IMR-90 (cell line): ENCODE measurements around the gene CTDSPL. TPM values are rescaled to one million over a fixed set of nuclear protein-coding genes. Genes with fewer than 3 reads are reported as not detected.

Source experiments
- ATAC-seq: fragments of 200-7000 bp; cut with Tn5 transposase; 2 replicates; pipeline ENCODE4 v1.9.1; 2020; ENCODE audit warnings: low read depth, mild to moderate bottlenecking, moderate library complexity
- BruUV-seq: library from RNA; stranded (reverse); fragments of 400-500 nt; replicated peaks from 2 replicates; lab custom pipeline; 2021; lab: Mats Ljungman, UMichigan
- CTCF ChIA-PET: fragments of 300-600 bp; formaldehyde crosslinking; extraction: SDS; loops from one replicate; lab custom pipeline; 2021; ENCODE audit warnings: antibody characterized with exemption; lab: Yijun Ruan, JAX
- POLR2A ChIA-PET: fragments of 300-600 bp; sonication (Branson Sonifier 250); formaldehyde crosslinking; loops from one replicate; lab custom pipeline; 2022; ENCODE audit warnings: antibody characterized with exemption; ENCODE audit not compliant: unreplicated experiment; lab: Charles Lee
- DNase-seq: peaks from one replicate; pipeline ENCODE4 v3.0.0; 2013
- H2AFZ ChIP-seq: replicated peaks from 2 replicates; pipeline ENCODE3; 2013; ENCODE audit warnings: low read length, mild to moderate bottlenecking; ENCODE audit not compliant: poor library complexity
- H2AK5ac ChIP-seq: 2 replicates; pipeline ENCODE4 v1.6.1; 2013; ENCODE audit warnings: low read depth, low read length, inconsistent platforms
- H2AK9ac ChIP-seq: replicated peaks from 2 replicates; pipeline ENCODE3; 2013; ENCODE audit warnings: mild to moderate bottlenecking, low read depth, low read length, moderate library complexity; ENCODE audit not compliant: poor library complexity
- H2BK120ac ChIP-seq: 2 replicates; pipeline ENCODE4 v1.6.1; 2013; ENCODE audit warnings: low read depth, low read length, inconsistent platforms
- H2BK15ac ChIP-seq: 3 replicates; pipeline ENCODE4 v1.6.1; 2013; ENCODE audit warnings: low read depth, low read length, inconsistent platforms
- H2BK20ac ChIP-seq: 2 replicates; pipeline ENCODE4 v1.6.1; 2013; ENCODE audit warnings: low read depth, mild to moderate bottlenecking, inconsistent platforms, low read length, moderate library complexity
- H2BK5ac ChIP-seq: 2 replicates; pipeline ENCODE4 v1.6.1; 2013; ENCODE audit warnings: mild to moderate bottlenecking, low read depth, low read length, inconsistent platforms; ENCODE audit not compliant: poor library complexity, severe bottlenecking
- H3K14ac ChIP-seq: replicated peaks from 2 replicates; pipeline ENCODE4 v1.6.1; 2013; ENCODE audit warnings: low read depth, low read length, inconsistent platforms
- H3K18ac ChIP-seq: 2 replicates; pipeline ENCODE4 v1.6.1; 2013; ENCODE audit warnings: low read depth, low read length, control low read depth
- H3K23ac ChIP-seq: 2 replicates; pipeline ENCODE4 v1.6.1; 2013; ENCODE audit warnings: low read depth, low read length, inconsistent platforms
- H3K27ac ChIP-seq: 2 replicates; pipeline ENCODE4 v1.5.1; 2013; ENCODE audit warnings: mild to moderate bottlenecking, control low read depth, low read length; ENCODE audit not compliant: insufficient read depth
- H3K27me3 ChIP-seq: 2 replicates; pipeline ENCODE4 v1.6.1; 2013; ENCODE audit warnings: low read length; ENCODE audit not compliant: control insufficient read depth, insufficient read depth
- H3K36me3 ChIP-seq: 2 replicates; pipeline ENCODE4 v1.6.1; 2013; ENCODE audit warnings: low read length, mixed read lengths; ENCODE audit not compliant: control insufficient read depth, insufficient read depth
- H3K4ac ChIP-seq: 2 replicates; pipeline ENCODE4 v1.6.1; 2013; ENCODE audit warnings: low read depth, low read length, inconsistent platforms
- H3K4me1 ChIP-seq: 2 replicates; pipeline ENCODE4 v1.6.1; 2013; ENCODE audit warnings: low read length, mixed read lengths; ENCODE audit not compliant: control insufficient read depth, insufficient read depth
- H3K4me2 ChIP-seq: 2 replicates; pipeline ENCODE4 v1.6.1; 2013; ENCODE audit warnings: low read depth, mild to moderate bottlenecking, control low read depth, low read length, moderate library complexity
- H3K4me3 ChIP-seq: 2 replicates; pipeline ENCODE4 v1.5.1; 2013; ENCODE audit warnings: low read depth, mild to moderate bottlenecking, control low read depth, low read length, moderate library complexity; ENCODE audit not compliant: insufficient read depth
- H3K56ac ChIP-seq: 2 replicates; pipeline ENCODE4 v1.6.1; 2013; ENCODE audit warnings: low read length, inconsistent platforms; ENCODE audit not compliant: insufficient read depth; ENCODE audit errors: extremely low read depth
- H3K79me1 ChIP-seq, 2 experiments: 2 replicates each; pipeline ENCODE4 v1.6.1; 2013; ENCODE audit warnings: low read length in 2 of 2, inconsistent platforms in 1 of 2, low read depth in 1 of 2
- H3K9ac ChIP-seq: 2 replicates; pipeline ENCODE4 v1.6.1; 2013; ENCODE audit warnings: low read depth, low read length, control low read depth
- H3K9me1 ChIP-seq: 2 replicates; pipeline ENCODE4 v1.6.1; 2013; ENCODE audit warnings: low read length, inconsistent platforms; ENCODE audit not compliant: insufficient read depth
- H3K9me3 ChIP-seq: 2 replicates; pipeline ENCODE4 v1.6.1; 2013; ENCODE audit warnings: low read length; ENCODE audit not compliant: control insufficient read depth, insufficient read depth
- H4K20me1 ChIP-seq: 2 replicates; pipeline ENCODE4 v1.6.1; 2013; ENCODE audit warnings: low read length, inconsistent platforms; ENCODE audit not compliant: insufficient read depth
- H4K5ac ChIP-seq: 2 replicates; pipeline ENCODE4 v1.6.1; 2013; ENCODE audit warnings: mild to moderate bottlenecking, low read depth, low read length, control low read depth
- H4K8ac ChIP-seq, 2 experiments: 2 replicates each; pipeline ENCODE4 v1.6.1; 2013; ENCODE audit warnings: low read depth in 2 of 2, low read length in 2 of 2, control low read depth in 1 of 2, inconsistent platforms in 1 of 2
- H4K91ac ChIP-seq: 2 replicates; pipeline ENCODE4 v1.6.1; 2013; ENCODE audit warnings: low read depth, low read length, inconsistent platforms; ENCODE audit not compliant: insufficient read depth
- BHLHE40 ChIP-seq: fragments of 150-350 bp; IDR thresholded peaks from 2 replicates; pipeline ENCODE4 v1.6.1; 2016; ENCODE audit warnings: mild to moderate bottlenecking, low read depth, low read length
- CEBPB ChIP-seq: IDR thresholded peaks from 2 replicates; pipeline ENCODE4 v1.6.1; 2012; ENCODE audit warnings: low read depth, low read length, improper control_type of control experiment
- CHD1 ChIP-seq: IDR thresholded peaks from 2 replicates; pipeline ENCODE4 v1.6.1; 2012; ENCODE audit warnings: low read depth, low read length, improper control_type of control experiment
- FOS ChIP-seq: fragments of 150-350 bp; IDR thresholded peaks from 2 replicates; pipeline ENCODE4 v1.6.1; 2016; ENCODE audit warnings: low read depth, low read length
- MAFK ChIP-seq: IDR thresholded peaks from 2 replicates; pipeline ENCODE4 v1.6.1; 2012; ENCODE audit warnings: low read depth, low read length, improper control_type of control experiment
- MAZ ChIP-seq: IDR thresholded peaks from 2 replicates; pipeline ENCODE4 v1.6.1; 2012; ENCODE audit warnings: low read depth, mild to moderate bottlenecking, low read length, improper control_type of control experiment, moderate library complexity, borderline replicate concordance
- MXI1 ChIP-seq: IDR thresholded peaks from 2 replicates; pipeline ENCODE4 v1.6.1; 2012; ENCODE audit warnings: low read depth, mild to moderate bottlenecking, low read length, moderate library complexity, borderline replicate concordance
- POLR2A ChIP-seq: IDR thresholded peaks from 2 replicates; pipeline ENCODE4 v1.6.1; 2012; ENCODE audit warnings: mild to moderate bottlenecking, low read depth, low read length
- RAD21 ChIP-seq: IDR thresholded peaks from 2 replicates; pipeline ENCODE4 v1.6.1; 2012; ENCODE audit warnings: low read length, improper control_type of control experiment
- RCOR1 ChIP-seq: IDR thresholded peaks from 2 replicates; pipeline ENCODE4 v1.6.1; 2012; ENCODE audit warnings: mild to moderate bottlenecking, low read length, improper control_type of control experiment; ENCODE audit not compliant: insufficient replicate concordance
- RFX5 ChIP-seq: IDR thresholded peaks from 2 replicates; pipeline ENCODE4 v1.8.0; 2012; ENCODE audit warnings: low read depth, mild to moderate bottlenecking, low read length, moderate library complexity
- SMC3 ChIP-seq: fragments of 150-350 bp; IDR thresholded peaks from 2 replicates; pipeline ENCODE4 v1.6.1; 2016; ENCODE audit warnings: low read depth, mild to moderate bottlenecking, antibody characterized with exemption, low read length, moderate library complexity
- WGBS, 2 experiments: methylation state at CpG; one replicate each; pipeline versions ENCODE4 v1.1.5 to v1.1.7; 2013; ENCODE audit warnings: missing lambda C conversion rate in 2 of 2; ENCODE audit not compliant: insufficient read length in 1 of 2; ENCODE audit errors: extremely low coverage in 2 of 2; 5-methylcytosine and 5-hydroxymethylcytosine counted together
- dilution Hi-C: fragments of 300-500 bp; cut with HindIII; formaldehyde crosslinking; loops from one replicate; pipeline ENCODE4 v1.14.3; 2018; ENCODE audit warnings: low sequenced_read_pairs; ENCODE audit not compliant: unreplicated experiment
- in situ Hi-C: fragments of 300-500 bp; cut with MboI; formaldehyde crosslinking; loops from 3 replicates; pipeline ENCODE4 v1.14.3; 2019; ENCODE audit warnings: low sequenced_read_pairs, inconsistent platforms, mixed read lengths
- intact Hi-C: fragments of 100-400 bp; cut with micrococcal nuclease; formaldehyde crosslinking; loops from 2 replicates; pipeline ENCODE4 v1.10.0; 2022
- polyA plus RNA-seq, 3 experiments: library from polyadenylated mRNA; depleted of rRNA; stranded (reverse); fragments of >200 nt; gene quantifications; 2 replicates each; pipeline ENCODE4 v1.2.3, GENCODE V29; 2012; ENCODE audit warnings: low replicate concordance in 1 of 3
- total RNA-seq: library from RNA; depleted of rRNA; stranded (reverse); fragments of >200 nt; gene quantifications from 2 replicates; pipeline ENCODE4 v1.2.3, GENCODE V29; 2012
- TF ChIP-seq, protein P1 (sequence below): fragments of 150-350 bp; IDR thresholded peaks from 2 replicates; pipeline ENCODE4 v1.6.1; 2016; ENCODE audit warnings: low read depth, mild to moderate bottlenecking, low read length, moderate library complexity, borderline replicate concordance
- TF ChIP-seq, protein P2 (sequence below): fragments of 150-350 bp; IDR thresholded peaks from 2 replicates; pipeline ENCODE4 v1.6.1; 2017; ENCODE audit warnings: mild to moderate bottlenecking, antibody characterized with exemption, low read length, low read depth
- TF ChIP-seq, protein P3 (sequence below): conservative IDR thresholded peaks from 2 replicates; pipeline ENCODE4 v1.5.1; 2012; ENCODE audit warnings: mild to moderate bottlenecking, low read depth, low read length, improper control_type of control experiment

Gene CTDSPL
- total and polyA plus RNA-seq, 2 of the 4 experiments (the other 2 are of a cell fraction): 24.5 to 29.0 TPM

DNA sequence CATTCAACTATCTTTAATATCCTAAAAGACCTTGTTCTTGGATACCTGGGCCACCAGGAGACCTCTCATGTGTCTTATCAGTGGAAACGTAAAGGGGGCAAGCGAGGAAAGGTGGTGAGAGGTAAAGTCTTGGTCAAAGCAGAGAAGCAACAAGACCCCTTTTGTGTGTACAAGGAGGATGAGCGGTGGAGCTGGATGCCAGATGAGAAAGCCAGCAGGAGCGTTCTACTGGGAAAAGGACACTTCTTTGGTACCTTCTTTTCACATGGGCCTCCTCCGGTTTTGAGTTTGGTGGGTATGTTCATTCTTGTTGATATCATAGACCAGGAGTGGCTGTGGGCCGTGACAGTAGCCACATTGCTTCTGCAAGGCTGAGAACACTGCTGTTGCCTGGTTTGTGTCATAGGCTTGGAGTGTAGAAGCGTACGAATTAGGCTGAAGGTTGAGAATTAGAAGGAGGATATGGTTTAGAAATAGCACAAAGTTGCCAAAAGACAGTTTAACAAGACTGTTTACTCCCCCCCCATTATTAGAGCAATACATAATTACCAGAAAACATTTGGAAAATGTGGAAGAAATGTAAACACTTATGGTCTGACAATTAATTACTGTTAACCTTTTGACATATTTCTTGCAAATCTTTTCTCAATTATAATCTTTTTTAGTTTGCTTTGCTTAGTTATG, 82.1 kb downstream of the CTDSPL start:
- H2BK120ac ChIP-seq: peak overlapping the region; percentile 40; the same call in 1 of the 2 replicates
- no peak overlapping the region for H3K4me3 ChIP-seq
- H3K27ac ChIP-seq: peak overlapping the region; percentile 45; the same call in 1 of the 2 replicates
- H4K91ac ChIP-seq: peak overlapping the region; percentile 43; the same call in 1 of the 2 replicates
- peaks cover 10 to 58% of the 10 kb centered on the region in 2 experiments for H3K79me1 ChIP-seq
- no TSS peak for BruUV-seq
- H3K9me3 ChIP-seq: no peaks in the 10 kb centered on the region
- no peak overlapping the region for H3K9ac ChIP-seq
- dilution Hi-C loops (no loop called here), in situ Hi-C loops (no loop called here), intact Hi-C loops (no loop called here)
- H3K14ac ChIP-seq: peak overlapping the region; percentile 66
- CTCF ChIA-PET: no interaction called here
- no peak overlapping the region for H2BK5ac ChIP-seq
- H2AK5ac ChIP-seq: no peak overlapping the region
- H4K20me1 ChIP-seq: peaks cover 7% of the 10 kb centered on the region; the same call in 1 of the 2 replicates
- peak overlapping the region in 1 of 2 experiments; percentile 65; a peak in 2 of 4 replicates for H4K8ac ChIP-seq
- no peak overlapping the region; the same call in 1 of the 2 replicates for H3K4me2 ChIP-seq
- POLR2A ChIA-PET: no interaction called here
- H3K36me3 ChIP-seq: no peaks in the 10 kb centered on the region
- no peak overlapping the region for H2AFZ ChIP-seq
- H3K27me3 ChIP-seq: no peaks in the 10 kb centered on the region
- peaks cover 24% of the 10 kb centered on the region for H3K4me1 ChIP-seq
- H2BK15ac ChIP-seq: no peak overlapping the region
- peak overlapping the region; percentile 3; the same call in 1 of the 2 replicates for H4K5ac ChIP-seq
- peak overlapping the region; percentile 55; the same call in 1 of the 2 replicates for H3K4ac ChIP-seq
- no CpG with 5 or more reads among the region's 8 CpGs for WGBS, 2 experiments
- H2BK20ac ChIP-seq: peak overlapping the region; percentile 44; the same call in 1 of the 2 replicates
- DNase-seq (no peak), ATAC-seq (no peak)
- H2AK9ac ChIP-seq: no peak overlapping the region
- no peak overlapping the region for H3K56ac ChIP-seq
- H3K9me1 ChIP-seq: peaks cover 21% of the 10 kb centered on the region
- H3K23ac ChIP-seq: no peak overlapping the region
- peak overlapping the region; percentile 67; the same call in 1 of the 2 replicates for H3K18ac ChIP-seq
- TF ChIP-seq MAZ (no peak), MXI1 (no peak), SMC3 (no peak), CHD1 (no peak), RAD21 (no peak), RCOR1 (no peak), MAFK (no peak), BHLHE40 (no peak), FOS (no peak), CEBPB (no peak), RFX5 (no peak), POLR2A (no peak)
- TF ChIP-seq, protein P1, sequence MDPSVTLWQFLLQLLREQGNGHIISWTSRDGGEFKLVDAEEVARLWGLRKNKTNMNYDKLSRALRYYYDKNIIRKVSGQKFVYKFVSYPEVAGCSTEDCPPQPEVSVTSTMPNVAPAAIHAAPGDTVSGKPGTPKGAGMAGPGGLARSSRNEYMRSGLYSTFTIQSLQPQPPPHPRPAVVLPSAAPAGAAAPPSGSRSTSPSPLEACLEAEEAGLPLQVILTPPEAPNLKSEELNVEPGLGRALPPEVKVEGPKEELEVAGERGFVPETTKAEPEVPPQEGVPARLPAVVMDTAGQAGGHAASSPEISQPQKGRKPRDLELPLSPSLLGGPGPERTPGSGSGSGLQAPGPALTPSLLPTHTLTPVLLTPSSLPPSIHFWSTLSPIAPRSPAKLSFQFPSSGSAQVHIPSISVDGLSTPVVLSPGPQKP: no peak
- TF ChIP-seq, protein P2, sequence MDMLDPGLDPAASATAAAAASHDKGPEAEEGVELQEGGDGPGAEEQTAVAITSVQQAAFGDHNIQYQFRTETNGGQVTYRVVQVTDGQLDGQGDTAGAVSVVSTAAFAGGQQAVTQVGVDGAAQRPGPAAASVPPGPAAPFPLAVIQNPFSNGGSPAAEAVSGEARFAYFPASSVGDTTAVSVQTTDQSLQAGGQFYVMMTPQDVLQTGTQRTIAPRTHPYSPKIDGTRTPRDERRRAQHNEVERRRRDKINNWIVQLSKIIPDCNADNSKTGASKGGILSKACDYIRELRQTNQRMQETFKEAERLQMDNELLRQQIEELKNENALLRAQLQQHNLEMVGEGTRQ: no peak
- TF ChIP-seq, protein P3, sequence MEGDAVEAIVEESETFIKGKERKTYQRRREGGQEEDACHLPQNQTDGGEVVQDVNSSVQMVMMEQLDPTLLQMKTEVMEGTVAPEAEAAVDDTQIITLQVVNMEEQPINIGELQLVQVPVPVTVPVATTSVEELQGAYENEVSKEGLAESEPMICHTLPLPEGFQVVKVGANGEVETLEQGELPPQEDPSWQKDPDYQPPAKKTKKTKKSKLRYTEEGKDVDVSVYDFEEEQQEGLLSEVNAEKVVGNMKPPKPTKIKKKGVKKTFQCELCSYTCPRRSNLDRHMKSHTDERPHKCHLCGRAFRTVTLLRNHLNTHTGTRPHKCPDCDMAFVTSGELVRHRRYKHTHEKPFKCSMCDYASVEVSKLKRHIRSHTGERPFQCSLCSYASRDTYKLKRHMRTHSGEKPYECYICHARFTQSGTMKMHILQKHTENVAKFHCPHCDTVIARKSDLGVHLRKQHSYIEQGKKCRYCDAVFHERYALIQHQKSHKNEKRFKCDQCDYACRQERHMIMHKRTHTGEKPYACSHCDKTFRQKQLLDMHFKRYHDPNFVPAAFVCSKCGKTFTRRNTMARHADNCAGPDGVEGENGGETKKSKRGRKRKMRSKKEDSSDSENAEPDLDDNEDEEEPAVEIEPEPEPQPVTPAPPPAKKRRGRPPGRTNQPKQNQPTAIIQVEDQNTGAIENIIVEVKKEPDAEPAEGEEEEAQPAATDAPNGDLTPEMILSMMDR: no peak
